ENCODE measurements around the gene TRIM33.
"Not testable (repeated sequence)": the region's sequence is repeated elsewhere in the genome, so short reads cannot be mapped to it uniquely, and the experiment has no call there.

Gene TRIM33

GRCh38 chr1:114509596-114510273, 1.3 kb downstream of the TRIM33 start:
- DNase-seq = no peak

GRCh38 chr1:114508386-114508898, 2.6 kb downstream of the TRIM33 start:
- no peak for DNase-seq

DNA sequence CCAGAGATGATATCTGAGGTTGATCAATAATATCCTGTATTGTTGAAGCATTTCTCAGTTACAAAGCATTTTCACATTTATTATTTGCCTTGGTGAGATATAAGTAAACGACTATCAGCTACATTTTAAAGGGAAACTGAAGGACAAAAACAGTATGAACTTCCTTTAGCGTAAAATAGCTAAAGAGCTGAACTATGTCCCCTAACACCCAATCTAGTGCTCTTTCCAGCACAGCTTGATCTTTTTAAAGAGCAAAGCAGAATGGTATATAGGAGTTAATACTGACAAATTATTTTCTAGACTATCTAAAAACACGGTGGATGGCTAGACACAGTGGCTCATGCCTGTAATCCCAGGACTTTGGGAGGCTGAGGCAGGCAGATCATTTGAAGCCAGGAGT, 3.5 kb downstream of the TRIM33 start:
- no peak for DNase-seq

DNA sequence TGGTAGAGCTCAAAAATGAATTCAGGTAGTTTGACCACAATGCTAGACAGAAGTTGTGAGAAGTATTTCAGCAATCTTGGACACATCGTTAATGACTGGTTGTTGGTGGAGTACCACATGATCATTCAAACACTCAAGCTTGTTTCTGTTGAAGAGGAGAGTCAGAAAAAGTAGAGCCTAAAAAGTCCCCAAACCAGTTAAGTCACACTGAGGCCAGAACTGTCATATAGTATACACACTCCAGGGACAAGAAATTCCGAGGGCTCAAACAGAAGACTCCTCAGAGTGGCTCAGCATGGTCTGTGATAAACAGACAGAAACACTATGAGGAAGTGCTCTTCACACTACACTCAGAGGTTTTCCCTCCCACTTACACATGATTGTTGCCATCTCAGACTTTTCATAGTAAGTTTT, 5.8 kb downstream of the TRIM33 start:
- no peak for DNase-seq

GRCh38 chr1:114503916-114504422, 7.0 kb downstream of the TRIM33 start:
- DNase-seq = no peak

DNA sequence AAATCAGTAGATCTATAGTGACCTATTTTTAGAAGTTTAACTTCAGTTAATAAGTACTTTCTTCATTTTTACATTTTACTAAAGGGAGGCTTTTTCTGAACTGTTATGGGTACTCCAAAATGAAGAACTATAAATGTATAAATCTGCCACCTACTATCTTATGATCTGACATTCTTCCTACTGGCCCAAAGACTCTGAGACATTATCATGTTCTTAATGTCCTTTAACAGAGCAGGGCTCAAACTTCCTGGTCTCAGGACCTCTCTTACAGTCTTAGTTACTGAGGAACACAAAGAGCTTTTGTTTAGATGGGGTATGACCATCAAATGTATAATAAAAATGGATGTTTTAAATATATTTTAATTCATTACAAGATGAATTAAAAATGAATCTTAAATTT, 8.9 kb downstream of the TRIM33 start:
- no peak for DNase-seq

- DNase-seq = no peak
Observed at GRCh38 chr1:114499478-114499877, 11.5 kb downstream of the TRIM33 start.

DNA sequence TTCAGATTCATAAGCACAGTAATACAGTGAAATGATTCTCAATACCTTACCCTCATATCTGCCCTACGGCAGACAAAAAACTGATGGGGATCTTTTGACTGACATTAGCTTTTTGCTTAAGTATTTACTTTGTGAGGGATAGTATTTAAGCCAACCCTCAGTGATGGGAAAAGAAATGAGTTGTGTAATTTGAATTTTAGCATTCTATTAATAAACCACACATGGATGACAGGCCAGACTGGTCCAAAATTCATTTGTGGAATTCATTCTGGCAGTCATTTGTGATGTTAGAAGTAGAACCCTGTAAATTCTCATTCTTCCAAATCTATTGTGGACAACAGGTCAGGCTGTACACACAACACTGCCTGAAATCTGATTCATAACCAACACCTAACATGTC, 14.9 kb downstream of the TRIM33 start:
- DNase-seq = no peak

DNA sequence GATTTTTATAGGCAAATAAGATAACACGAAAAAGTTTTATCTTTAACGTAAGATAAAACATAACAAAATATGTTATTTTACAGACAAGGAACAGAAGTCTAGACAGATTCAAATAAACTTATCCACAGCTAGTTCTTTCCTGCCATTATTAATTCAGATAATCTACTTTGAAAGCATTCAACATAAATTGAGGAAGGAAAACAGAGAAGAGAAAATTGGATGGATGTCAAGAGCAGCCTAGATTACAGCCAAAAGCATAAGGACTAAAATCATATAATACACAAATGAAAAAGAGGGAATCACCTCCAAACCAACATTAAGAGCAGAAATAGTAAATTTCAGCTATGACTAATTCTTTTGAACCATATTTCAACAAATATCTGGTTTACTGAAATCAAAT, 15.5 kb downstream of the TRIM33 start:
- DNase-seq = no peak

DNA sequence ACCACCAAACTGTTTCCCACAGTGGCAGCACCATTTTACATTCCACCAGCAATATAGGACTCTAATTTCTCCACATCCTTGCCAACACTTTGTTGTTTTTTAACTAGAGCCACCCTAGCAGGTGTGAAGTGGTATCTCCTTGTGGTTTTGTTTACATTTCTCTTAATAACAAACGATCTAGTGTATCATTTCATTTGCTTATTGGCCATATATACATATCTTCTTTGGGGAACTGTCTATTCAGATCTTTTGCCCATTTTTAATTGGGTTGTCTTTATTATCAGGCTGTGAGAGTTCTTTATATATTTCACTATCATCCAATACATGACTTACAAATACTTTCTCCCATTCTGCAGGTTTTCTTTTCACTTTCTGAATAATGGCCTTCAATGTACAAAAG, 18.0 kb downstream of the TRIM33 start:
- DNase-seq = no peak

- DNase-seq = no peak
Observed at GRCh38 chr1:114490274-114490693, 20.7 kb downstream of the TRIM33 start.

GRCh38 chr1:114488739-114489138, 22.3 kb downstream of the TRIM33 start:
- DNase-seq = no peak

DNA sequence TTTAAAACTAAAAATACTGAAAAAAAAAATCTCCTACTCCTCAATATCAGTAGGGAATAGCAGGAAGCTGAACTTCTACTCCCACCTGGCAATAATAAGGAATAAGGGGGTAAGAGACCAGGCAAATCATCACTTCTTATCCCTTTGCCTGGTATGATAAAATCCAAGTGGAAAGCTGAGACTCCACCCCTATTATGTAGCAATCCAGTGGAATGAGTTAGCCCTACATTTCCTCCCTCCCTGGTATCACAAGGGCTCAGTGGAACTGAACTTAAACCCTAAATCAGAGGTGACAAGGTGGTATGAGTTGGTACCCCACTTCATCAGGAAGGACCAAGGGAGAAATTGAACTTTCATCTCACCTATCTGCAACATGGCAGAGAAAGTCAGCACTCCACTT, 25.7 kb downstream of the TRIM33 start:
- DNase-seq = no peak

DNA sequence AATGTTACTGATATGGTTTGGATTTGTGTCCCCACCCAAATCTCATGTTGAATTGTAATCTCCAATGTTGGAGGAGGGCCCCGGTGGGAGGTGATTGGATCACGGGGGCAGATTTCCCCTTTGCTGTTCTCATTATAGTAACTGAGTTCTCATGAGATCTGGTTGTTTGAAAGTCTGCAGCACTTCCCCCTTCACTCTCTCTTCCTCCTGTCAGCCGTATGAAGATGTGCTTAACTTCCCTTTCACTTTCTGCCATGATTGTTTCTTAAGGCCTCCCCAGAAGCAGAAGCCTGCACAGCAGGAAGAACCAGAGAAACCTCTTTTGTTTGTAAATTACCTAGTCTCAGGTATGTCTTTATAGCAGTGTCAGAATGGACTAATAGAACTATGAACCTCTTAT, 28.4 kb downstream of the TRIM33 start:
- DNase-seq = no peak

DNA sequence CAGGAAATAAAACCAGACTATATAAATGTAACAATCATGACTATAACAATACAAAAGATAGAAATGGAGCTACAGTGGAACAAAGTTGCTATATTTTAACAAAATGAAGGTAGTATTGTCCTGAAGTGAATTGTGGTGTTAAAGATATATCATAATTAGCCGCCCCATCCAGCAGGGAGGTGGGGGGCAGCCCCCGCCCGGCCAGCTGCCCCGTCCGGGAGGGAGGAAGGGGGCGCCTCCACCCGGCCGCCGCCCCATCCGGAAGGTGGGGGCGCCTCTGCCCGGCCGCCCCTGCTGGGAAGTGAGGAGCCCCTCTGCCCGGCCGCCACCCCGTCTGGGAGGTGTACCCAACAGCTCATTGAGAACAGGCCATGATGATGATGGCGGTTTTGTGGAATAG, 31.4 kb downstream of the TRIM33 start:
- DNase-seq = not testable (repeated sequence)

DNA sequence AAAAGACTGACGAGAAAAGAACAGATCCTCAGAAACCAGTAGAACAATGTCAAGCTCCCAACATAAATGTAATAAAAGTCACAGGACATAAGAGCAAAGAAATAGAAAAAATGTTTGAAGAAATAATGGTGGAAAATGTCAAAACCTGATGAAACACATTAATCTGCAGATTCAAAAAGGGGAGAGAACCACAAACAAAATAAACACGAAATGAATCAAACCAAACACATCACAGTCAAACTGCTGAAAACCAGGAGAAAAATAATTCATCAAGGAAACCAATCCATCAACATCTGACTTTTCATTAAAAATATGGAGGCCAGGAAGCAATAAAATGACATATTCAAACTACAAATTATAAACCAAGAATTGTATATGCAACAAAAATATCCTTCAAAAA, 31.9 kb downstream of the TRIM33 start:
- no peak for DNase-seq

DNA sequence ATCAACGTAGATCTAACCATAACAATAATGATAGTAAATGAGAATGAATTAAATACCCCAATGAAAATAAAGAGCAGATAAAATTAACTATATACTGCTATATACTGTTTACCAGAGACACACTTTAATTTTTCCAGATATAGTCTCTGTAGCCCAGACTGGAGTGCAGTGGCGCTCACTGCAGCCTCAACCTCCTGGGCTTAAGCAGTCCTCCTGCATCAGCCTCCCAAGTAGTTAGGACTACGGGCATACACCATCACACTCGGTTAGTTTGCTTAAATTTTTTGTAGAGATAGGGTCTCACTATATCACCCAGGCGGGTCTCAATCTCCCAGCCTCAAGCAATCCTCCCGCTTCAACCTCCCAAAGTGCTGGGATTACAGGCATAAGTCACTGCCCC, 37.2 kb downstream of the TRIM33 start:
- DNase-seq = no peak

GRCh38 chr1:114472408-114472807, 38.6 kb downstream of the TRIM33 start:
- DNase-seq = no peak

DNA sequence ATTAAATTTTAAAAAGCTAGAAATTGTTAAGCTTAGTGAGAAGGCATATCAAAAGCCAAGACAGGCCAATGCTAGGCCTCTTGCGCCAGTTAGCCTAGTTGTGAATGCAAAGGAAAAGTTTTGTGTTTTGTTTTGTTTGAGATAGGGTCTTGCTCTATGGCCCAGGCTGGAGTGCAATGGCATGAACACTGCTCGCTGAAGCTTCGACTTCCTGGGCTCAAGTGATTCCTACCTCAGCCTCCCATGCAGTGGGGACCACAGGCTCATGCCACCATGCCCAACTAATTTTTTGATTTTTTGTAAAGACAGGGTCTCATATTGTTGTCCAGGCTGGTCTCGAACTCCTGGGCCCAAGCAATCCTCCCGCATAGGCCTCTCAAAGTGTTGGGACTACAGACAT, 40.3 kb downstream of the TRIM33 start:
- no peak for DNase-seq

- no peak for DNase-seq
Observed at GRCh38 chr1:114468710-114469468, 42.1 kb downstream of the TRIM33 start.

- DNase-seq = no peak
Observed at GRCh38 chr1:114468047-114468446, 43.0 kb downstream of the TRIM33 start.

DNA sequence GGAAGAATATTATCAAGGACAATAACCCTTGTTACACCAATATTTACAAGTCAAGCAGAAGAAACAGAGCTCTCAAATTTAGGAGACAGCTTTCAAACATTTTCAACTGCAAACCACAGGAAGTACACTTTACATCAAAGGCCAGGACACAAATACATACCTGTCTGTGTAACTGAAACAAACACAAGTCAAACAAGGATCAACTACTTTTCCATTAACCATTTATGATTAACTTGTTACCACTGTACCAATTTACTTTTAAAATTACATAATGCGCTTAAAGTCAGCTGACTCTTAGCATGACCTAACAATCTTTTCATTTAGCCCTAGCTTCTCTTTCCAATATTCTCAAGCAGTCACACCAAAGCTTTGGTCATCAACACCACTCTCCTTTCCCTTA, 43.5 kb downstream of the TRIM33 start:
- DNase-seq = no peak

GRCh38 chr1:114466334-114467014, 44.5 kb downstream of the TRIM33 start:
- DNase-seq = no peak

GRCh38 chr1:114462963-114463362, 48.0 kb downstream of the TRIM33 start:
- no peak for DNase-seq
